Transverse colon (tissue), 4 donors: ENCODE data around the gene CTXN2. TPM values are rescaled to one million over a fixed set of nuclear protein-coding genes. Genes with fewer than 3 reads are reported as not detected.

Experiments used
- DNase-seq: peaks from one replicate; pipeline ENCODE4 v3.0.0-alpha.2; 2019
- H3K27ac ChIP-seq, 4 donors: fragments of 200-600 bp; sonication (generic); 2 replicates each; pipeline ENCODE4 v1.5.1; 2016 to 2018; ENCODE audit warnings: inconsistent platforms in 4 of 4
- H3K27me3 ChIP-seq: fragments of 200-600 bp; sonication (generic); 2 replicates; pipeline ENCODE4 v1.5.1; 2017; ENCODE audit warnings: inconsistent platforms
- H3K36me3 ChIP-seq, 4 donors: fragments of 200-600 bp; sonication (generic); 2 replicates each; pipeline ENCODE4 v1.5.1; 2017 to 2019; ENCODE audit warnings: inconsistent platforms in 4 of 4
- H3K4me1 ChIP-seq, 4 donors: fragments of 200-600 bp; sonication (generic); 2 replicates each; pipeline ENCODE4 v1.5.1; 2017 to 2020; ENCODE audit warnings: inconsistent platforms in 4 of 4
- H3K4me3 ChIP-seq, 4 donors: fragments of 200-600 bp; sonication (generic); 1 replicate in 1 of 4; 2 replicates in 3 of 4; pipeline versions ENCODE4 v1.5.1 to v1.6.1; 2017 to 2019; ENCODE audit warnings: inconsistent platforms in 4 of 4
- H3K9me3 ChIP-seq, 2 donors: fragments of 200-600 bp; sonication (generic); 2 replicates each; pipeline ENCODE4 v1.5.1; 2017 to 2019; ENCODE audit warnings: inconsistent platforms in 2 of 2
- CTCF ChIP-seq, 5 experiments: fragments of 200-600 bp in 3 of 5; fragments of 450-650 bp in 2 of 5; sonication (generic) in 3 of 5; IDR thresholded peaks; 1 replicate in 2 of 5; 2 replicates in 3 of 5; pipeline ENCODE4 v1.5.1; 2016 to 2017; ENCODE audit warnings: antibody characterized with exemption in 5 of 5, inconsistent platforms in 3 of 5, mild to moderate bottlenecking in 2 of 5, moderate library complexity in 1 of 5
- EP300 ChIP-seq: sonication (generic); formaldehyde crosslinking; IDR thresholded peaks from one replicate; pipeline ENCODE4 v1.6.1; 2017; ENCODE audit warnings: antibody characterized with exemption, low read depth
- POLR2A ChIP-seq: fragments of 450-650 bp; IDR thresholded peaks from one replicate; pipeline ENCODE4 v1.6.1; 2016; ENCODE audit warnings: antibody characterized with exemption, mild to moderate bottlenecking, moderate library complexity
- POLR2AphosphoS5 ChIP-seq, 3 donors: sonication (generic); formaldehyde crosslinking; IDR thresholded peaks; one replicate each; pipeline ENCODE4 v1.6.1; 2016; ENCODE audit warnings: antibody characterized with exemption in 3 of 3
- WGBS, 2 donors: methylation state at CpG; one replicate each; pipeline ENCODE4 v1.1.5; 2018; ENCODE audit warnings: low coverage in 1 of 2; 5-methylcytosine and 5-hydroxymethylcytosine counted together
- in situ Hi-C, 4 donors: fragments of 200-750 bp; cut with MboI; loops; one replicate each; pipeline versions ENCODE4 v1.15.0 to v1.15.1; 2017; ENCODE audit warnings: low sequenced_read_pairs in 3 of 4, low pct_ligation_motif_present in 1 of 4, low pct_unique_long_range_greater_than_20kb in 1 of 4
- intact Hi-C: fragments of 100-400 bp; cut with DNase I; formaldehyde crosslinking; loops from one replicate; pipeline ENCODE4 v1.15.1; 2023; ENCODE audit warnings: low total_unique reads
- total RNA-seq, 4 donors: library from RNA; depleted of rRNA; stranded (reverse); fragments of >200 nt; gene quantifications; one replicate each; pipeline ENCODE4 v1.1.0, GENCODE V29; 2016

The CTXN2 gene
- total RNA-seq, 4 donors from 2014 or later, result not detected

GRCh38 chr15:48253172-48253571 is 61.7 kb downstream of the CTXN2 start:
- in situ Hi-C loops, result loop anchor here in 2 of 4 donors (25.0 kb wide), 1 partner anchor 1066 kb away; no protein-coding TSS in a partner anchor
- H3K27ac ChIP-seq, result no peak overlapping the region
- no peaks in the 10 kb centered on the region for H3K9me3 ChIP-seq
- H3K4me1 ChIP-seq, result no peaks in the 10 kb centered on the region
- 54 to 68% methylated on average over 2 to 4 of the region's 4 CpGs for WGBS, 2 donors
- H3K36me3 ChIP-seq, result no peaks in the 10 kb centered on the region
- no peaks in the 10 kb centered on the region for H3K27me3 ChIP-seq
- intact Hi-C loops, result no loop called here
- TF ChIP-seq CTCF (IDR thresholded peaks at IDR 0.05) (no peak), POLR2AphosphoS5 (IDR thresholded peaks at IDR 0.05) (no peak), EP300 (no peak), POLR2A (no peak)
- no peak for DNase-seq
- no peak overlapping the region for H3K4me3 ChIP-seq

Other genes starting within 250 kb of the CTXN2 start
- not detected for gene SLC24A5, start 70.7 kb upstream of the CTXN2 start, total RNA-seq
- gene MYEF2, start 13.4 kb upstream of the CTXN2 start, total RNA-seq, result 100 to 1,000 TPM in 1 of 4 donors, 10 to 100 TPM in 3; 10.4 to 158 (median 27.8) TPM
- gene SLC12A1, start 14.6 kb downstream of the CTXN2 start, total RNA-seq, result not detected
- gene DUT, start 139.8 kb downstream of the CTXN2 start, total RNA-seq, result 10 to 100 TPM; 19.5 to 63.1 (median 45.3) TPM